Myocyte (in vitro differentiated cells): ENCODE measurements around the gene MCRIP2. TPM values are rescaled to one million over a fixed set of nuclear protein-coding genes. Genes with fewer than 3 reads are reported as not detected.
"Not testable (repeated sequence)": the region's sequence is repeated elsewhere in the genome, so short reads cannot be mapped to it uniquely, and the experiment has no call there.

Source experiments
- DNase-seq: peaks from one replicate; pipeline ENCODE4 v3.0.0-alpha.2; 2012; ENCODE audit warnings: low read depth
- total RNA-seq: library from RNA; depleted of rRNA; stranded (reverse); fragments of >200 nt; gene quantifications from 2 replicates; pipeline ENCODE4 v1.2.3, GENCODE V29; 2014

Gene MCRIP2
- total RNA-seq, 1 donor from 2014 or later = 61.2 TPM

DNA sequence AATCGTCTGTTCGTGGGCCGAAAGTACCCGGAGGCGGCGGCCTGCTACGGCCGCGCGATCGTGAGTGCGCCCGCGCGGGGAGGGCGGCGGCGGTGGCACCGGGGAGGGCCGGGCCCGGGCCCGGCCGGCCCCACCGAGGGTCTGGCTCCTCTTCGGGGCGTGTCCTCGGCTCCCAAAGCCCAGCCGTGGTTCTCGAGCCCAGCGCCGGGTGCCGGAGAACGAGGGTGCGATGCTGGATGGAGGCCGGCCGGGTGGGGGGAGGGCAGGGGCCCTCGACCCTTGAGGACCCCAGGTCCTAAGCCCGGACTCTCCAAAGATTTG lies 39.0 kb downstream of the MCRIP2 start:
- no peak for DNase-seq

DNA sequence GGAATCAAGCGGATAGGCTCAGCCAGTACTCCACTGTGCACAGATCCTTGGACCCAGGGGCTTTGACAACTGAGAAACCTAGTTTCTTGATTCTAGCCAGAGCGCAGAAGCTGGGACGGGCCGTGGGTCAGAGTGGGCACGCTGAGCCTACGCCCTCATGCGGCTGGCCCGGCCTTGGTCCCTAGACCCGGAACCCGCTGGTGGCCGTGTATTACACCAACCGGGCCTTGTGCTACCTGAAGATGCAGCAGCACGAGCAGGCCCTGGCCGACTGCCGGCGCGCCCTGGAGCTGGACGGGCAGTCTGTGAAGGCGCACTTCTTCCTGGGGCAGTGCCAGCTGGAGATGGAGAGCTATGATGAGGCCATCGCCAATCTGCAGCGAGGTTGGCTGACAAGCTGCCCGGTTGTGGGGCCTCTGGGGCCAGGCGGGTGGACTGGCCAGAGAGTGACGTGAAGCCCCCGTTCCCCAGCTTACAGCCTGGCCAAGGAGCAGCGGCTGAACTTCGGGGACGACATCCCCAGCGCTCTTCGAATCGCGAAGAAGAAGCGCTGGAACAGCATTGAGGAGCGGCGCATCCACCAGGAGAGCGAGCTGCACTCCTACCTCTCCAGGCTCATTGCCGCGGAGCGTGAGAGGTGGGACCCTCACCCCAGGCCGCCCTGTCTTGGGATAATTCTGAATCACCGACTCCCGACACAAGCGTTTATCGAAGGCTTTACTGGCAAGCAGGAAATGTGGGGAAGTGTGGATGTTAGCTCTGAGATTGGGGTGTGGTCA lies 39.5 kb downstream of the MCRIP2 start:
- no peak for DNase-seq

DNA sequence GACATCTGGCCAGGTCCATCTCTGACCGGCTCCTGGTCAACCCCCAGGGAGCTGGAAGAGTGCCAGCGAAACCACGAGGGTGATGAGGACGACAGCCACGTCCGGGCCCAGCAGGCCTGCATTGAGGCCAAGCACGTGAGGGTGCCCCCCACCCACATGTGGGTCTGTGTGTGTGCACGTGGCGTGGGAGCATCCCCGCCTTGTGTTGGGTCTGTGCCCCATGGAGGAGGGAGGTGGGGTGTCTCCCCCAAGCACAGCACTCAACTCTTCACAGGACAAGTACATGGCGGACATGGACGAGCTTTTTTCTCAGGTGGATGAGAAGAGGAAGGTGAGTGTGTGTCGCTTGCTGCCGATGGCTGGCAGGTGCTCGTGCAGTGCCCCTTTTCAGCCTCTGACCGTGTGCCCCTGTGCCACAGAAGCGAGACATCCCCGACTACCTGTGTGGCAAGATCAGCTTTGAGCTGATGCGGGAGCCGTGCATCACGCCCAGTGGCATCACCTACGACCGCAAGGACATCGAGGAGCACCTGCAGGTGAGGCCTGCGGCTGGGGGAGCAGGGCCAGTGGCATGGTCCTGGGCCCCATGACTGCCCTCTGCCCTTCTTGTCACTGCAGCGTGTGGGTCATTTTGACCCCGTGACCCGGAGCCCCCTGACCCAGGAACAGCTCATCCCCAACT lies 40.3 kb downstream of the MCRIP2 start:
- DNase-seq = peak; percentile 34

DNA sequence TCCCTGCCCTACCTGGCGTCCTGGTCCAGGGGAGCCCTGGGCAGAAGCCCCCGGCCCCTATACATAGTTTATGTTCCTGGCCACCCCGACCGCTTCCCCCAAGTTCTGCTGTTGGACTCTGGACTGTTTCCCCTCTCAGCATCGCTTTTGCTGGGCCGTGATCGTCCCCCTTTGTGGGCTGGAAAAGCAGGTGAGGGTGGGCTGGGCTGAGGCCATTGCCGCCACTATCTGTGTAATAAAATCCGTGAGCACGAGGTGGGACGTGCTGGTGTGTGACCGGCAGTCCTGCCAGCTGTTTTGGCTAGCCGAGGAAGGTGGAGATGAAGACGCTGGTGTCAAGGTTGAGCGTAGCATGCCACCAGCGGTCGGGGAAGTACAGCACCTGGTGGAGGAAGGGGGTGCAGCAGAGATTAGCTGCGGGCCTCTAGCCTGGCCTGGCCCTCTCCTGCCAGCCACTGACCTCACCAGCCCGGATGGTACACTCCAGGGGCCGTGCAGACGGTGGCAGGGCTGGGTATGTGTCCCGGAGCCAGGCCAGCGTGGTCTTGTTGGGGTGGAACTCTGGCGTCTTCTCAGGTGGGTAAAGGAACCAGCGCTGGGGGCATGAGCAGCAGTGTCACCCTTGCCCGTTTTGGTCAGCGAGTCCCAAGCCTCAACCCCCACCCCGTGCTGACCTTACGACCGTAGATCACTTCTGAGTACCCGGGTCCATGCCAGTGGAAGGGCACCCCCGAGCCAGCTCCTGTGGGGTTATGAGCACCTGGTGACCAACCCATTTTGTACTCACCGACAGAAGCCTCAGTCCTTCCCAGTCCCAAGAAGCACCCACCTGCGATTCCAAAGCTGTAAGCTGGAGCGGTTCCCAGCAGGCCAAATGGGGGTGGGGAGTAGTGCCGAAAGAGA lies 41.1 kb downstream of the MCRIP2 start:
- no peak for DNase-seq

DNA sequence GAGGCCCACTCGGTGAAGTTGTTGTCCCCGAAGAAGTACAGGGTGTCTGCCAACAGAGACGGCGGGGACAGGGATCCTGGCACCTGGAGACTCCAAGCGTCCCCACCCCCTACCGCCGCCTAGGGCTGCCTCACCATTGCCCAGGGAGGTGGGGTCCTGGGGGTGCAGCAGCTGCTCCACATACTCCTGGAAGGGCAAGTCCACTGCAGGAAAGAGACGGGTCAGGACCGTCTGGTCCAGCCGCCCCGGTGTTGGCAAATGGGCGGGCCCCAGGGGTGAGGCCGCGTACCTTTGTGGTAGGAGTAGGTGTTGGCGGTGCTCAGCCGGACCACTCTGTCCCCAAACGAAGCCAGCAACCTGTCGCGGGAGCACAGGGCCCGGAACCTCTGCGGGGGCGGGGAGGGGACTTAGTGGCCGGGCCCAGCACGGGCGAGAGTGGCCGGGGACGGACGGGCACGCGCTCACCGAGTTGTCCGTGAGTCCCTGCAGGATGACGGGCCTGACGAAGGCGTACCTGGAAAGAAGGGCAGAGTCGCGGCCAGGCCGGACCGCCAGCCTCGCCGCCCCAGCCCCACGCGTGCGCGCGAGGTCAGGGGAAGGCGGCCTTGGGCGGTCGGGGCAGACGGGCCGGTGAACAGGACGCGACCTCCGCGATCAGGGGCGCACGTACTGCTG lies 41.9 kb downstream of the MCRIP2 start:
- no peak for DNase-seq

DNA sequence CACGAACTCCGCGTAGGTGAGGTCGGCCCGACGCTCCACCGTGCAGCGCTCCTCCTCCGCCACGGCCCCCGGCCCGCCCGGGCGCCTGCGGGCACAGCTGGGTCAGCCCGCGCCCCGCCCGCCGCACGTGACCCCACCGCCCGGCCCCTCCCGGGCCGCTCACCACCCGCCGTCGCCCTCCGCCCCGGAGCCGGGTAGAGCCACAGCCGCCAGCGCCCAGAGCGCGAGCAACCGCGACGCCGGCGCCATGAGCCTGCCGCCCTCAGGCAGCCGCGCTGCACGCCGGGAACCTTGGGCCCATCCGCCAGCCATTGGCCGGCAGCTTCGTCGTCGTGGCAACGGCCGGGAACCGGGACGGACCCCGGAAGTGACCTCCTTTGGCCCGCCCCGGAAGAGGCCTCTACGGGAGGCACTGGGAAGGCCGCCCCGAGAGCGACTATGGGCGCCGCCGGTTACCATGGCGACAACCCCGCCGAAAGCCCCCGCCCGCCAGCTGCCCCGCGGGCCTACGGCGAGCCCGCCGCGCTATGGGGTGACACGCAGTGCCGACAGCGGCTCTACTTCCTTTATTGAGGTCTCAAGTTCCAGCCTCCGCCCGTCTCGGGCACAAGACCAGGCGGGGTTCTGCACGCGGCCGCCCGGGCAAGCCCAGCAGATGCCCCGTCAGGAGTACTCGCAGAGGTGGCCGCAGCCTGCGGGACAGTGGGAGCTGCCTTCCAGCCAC lies 42.6 kb downstream of the MCRIP2 start, which contains the start of gene JMJD8:
TSS of gene JMJD8 (minus strand) at position 264 of the 724 bp plus-strand sequence. CDS start at position 249, 15 bp downstream.
- DNase-seq = peak; percentile 96

DNA sequence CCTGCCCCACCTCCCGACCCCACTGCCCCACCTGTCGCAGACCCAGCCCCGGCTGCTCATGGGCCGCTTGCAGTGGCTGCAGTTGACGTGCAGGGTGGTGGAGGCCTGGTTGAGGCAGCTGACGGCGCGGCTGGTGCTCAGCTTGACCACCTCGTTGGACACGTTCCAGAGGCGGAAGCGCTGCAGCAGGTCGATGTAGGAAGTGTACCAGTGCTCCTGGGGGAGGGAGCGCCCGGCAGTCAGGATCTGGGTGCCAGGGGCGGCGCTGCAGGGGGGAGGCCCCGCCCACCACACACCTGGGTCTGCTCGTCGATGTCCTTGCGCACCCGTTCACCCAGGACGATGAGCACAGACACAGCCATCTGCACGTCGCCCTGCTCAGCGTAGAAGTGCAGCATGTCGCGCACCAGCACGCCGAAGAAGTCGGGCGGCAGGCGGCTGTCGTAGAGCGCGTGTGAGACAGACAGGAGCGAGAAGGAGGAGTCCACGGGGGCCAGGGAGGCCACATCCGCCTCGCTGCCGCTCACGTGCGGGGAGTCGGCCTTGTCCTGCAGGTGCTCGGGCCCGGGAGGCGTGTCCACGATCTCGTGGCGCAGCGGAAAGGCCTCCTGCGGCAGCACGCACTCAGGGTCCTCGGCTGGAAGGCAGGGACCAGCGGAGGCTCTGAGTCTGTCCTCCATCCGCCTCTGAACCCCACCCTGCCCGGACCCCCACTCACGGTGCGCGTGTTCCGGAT lies 43.5 kb downstream of the MCRIP2 start:
- DNase-seq = no peak

DNA sequence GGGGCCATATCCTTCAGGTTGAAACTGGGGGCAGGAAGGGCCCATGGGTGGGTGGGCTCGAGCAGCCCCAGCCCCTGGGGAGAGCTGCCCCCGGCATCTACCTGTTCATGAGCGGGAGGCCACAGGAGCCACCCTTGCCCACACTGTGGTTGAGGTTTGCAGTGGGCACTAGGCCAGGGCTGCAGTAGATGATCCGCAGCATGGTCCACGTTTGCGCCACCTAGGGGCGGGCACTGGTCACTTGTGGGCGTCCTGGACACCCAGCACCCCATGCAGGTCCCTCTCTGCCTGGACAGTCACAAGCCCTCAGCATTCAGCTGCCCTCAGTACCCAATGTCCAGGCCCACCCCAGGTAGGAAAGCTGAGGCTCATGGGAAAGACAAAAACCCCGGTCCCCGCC lies 44.3 kb downstream of the MCRIP2 start:
- peak; percentile 49 for DNase-seq

DNA sequence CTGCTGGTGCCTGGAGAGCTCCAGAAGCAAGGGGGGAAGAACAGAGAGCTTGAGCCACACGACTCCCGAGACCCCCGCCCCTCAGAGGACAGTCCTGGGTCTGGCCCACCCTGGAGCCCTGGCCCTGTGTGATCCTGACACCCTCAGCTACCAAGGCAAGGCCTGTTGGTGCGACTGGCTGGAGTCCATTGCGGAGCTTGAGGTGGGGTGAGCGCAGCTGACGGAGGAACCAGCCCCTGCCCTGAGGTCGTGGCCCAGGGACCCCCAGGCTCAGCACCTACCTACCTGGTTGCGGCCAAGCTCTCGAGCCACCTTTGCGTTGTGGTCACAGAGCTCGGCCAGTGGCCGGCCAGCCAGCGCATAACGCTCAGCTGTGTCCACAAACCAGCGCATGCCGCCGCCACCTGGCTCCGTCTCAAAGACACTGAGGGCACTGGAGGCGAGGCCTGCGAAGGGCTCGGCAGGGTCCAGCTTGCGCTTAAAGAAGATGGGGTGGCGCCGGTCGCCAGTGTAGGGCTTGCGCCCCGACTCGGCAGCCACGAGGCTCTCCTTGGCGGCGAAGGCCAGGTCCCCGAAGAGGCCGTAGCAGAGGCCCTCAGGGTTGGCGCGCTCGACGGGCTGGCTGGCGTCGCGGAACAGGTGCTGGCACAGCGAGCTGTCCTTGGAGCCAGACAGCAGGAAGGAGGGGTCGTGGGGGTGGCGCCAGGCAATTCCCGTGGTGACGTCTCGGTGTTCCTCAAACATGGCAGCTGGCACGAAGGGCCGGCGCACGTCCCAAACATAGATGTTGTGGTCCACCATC lies 45.0 kb downstream of the MCRIP2 start:
- no peak for DNase-seq

DNA sequence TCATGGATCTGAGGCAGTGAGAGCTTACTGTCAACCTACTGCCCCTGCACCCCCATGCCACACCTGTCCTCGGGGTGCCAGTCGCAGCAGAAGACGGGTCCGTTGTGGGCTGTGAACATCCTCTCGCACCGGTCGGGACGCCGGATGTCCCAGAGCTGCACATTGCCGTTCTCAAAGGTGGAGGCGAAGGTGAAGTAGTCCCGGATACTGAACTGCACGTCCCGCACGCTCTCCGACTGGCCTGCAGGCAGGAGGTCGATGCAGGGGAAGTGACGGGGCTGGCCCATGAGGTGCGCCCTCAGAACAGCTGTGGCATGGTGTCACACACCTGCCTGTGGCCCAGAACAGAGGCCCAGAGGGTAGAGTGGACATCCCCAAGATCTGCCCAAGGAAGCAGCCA lies 45.9 kb downstream of the MCRIP2 start:
- no peak for DNase-seq

DNA sequence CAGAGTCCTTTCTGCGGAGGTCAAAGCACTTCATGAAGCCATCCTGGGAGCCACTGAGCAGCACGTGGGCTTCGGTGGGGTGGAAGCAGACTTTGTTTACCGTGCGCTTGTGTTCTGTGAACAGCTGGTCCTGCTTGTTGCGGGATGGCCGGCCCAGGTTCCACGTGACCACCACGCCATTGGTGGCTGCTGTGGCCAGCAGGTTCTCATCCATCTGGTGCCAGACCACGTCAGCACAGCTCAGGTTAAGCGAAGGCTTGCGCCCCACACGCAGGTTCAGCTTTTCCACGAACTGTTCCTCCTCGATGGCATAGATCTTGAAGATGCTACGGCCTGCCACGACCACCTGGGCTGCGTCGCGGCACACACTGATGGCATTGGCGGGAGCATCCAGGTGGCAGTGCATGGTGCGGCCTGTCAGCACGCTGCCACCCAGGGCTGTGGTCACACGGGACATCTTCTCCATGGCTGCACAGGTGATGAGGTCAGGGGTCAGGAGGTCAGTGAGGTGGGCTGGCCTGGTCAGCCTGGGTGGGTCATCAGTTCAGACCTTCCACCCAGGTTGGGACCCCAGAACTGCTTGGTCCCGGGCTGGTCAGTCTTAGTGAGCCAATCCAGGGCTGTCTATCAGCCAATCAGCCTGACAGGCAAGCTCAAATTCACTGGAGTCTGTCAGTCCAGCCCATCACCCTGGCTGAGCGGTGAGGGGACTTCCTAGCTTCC lies 47.7 kb downstream of the MCRIP2 start:
- no peak for DNase-seq

DNA sequence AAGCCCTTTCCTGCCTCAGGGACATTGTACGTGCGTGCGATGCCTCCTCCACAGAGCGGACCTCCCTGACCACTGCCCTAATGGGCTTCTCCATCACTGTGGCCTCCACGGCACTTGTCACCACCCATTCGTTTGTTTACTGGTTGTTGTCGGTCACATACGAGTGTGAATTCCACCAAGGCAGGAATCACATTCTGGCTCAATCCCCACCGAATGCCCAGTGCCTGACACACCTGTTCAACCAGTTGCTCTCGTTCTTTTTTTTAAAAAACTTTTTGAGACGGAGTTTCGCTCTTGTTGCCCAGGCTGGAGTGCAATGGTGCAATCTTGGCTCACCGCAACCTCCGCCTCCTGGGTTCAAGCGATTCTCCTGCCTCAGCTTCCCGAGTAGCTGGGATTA lies 49.6 kb downstream of the MCRIP2 start:
- not testable (repeated sequence) for DNase-seq

DNA sequence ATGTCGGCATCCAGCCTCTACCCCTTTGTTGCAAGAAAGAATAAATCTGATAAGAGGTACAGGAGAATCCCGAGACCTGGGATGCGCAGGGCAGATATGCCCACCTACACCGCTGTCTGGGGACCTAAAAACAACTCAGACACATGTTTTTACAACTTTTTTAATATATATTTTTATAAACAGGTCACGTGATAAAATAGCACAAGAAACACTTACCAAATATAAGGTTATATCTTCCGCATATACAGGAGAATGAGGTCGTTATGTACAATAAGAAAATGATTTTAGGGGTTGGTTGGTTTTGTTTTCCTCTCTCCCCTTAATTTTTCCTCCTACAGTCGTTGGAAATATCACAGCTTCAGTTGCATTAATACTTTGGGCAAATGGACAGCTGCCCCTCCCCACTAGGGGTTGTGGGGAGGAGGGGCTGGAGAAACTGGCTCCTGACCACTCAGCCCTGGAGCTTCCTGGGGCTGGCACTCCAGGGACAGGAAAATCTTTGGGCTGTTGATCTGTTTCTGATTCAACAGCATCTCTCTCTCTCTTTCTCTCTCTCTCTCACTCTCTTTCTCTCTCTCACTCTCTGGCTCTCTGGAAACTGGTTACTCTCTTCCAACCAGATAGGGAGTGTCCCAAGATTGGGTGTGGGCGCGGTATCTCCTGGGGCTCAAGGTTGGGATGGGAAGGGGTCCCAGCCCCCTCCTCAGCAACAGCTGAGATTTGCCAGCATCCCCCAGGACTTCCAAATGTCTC lies 50.9 kb downstream of the MCRIP2 start:
- no peak for DNase-seq

DNA sequence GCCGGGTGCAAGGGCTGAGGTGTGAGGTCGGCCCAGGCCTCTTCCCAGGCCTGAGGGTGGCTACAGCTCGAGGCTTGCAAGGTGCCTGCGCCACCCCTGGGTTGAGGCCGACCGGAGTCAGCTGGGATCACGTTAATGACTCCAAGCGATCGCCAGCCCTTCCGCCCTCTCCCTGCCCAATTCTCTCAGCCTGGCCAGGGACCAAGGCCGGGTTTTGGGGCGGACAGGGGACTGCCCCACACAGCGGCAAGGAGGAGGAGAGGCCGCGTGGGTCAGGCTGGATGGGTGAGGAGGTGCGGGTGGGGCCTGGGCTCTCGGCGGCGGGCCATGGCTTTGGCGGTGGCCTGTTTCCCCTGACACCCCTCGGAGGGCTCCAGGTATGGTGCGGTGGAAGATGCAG lies 51.7 kb downstream of the MCRIP2 start:
- no peak for DNase-seq

DNA sequence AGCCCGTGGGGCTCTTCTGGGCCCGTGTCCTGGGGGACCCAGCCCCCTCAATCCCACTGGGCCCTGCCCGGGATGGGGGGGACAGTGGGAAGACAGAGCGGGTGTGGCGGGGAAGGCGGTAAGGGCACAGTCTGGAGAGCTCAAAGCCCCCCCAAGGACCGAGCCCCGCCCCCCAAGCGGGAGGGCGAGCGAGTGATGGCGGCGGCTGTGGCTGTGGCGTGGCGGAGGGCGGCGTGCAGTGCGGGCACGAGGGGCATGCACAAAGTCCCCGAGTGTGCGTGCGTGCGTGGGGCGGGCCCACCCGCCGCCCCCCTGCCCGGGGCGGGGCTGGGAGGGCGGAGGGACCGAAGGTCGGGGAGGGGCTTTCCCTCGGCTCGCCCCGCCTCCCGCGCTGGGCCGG lies 52.1 kb downstream of the MCRIP2 start:
- DNase-seq = no peak

DNA sequence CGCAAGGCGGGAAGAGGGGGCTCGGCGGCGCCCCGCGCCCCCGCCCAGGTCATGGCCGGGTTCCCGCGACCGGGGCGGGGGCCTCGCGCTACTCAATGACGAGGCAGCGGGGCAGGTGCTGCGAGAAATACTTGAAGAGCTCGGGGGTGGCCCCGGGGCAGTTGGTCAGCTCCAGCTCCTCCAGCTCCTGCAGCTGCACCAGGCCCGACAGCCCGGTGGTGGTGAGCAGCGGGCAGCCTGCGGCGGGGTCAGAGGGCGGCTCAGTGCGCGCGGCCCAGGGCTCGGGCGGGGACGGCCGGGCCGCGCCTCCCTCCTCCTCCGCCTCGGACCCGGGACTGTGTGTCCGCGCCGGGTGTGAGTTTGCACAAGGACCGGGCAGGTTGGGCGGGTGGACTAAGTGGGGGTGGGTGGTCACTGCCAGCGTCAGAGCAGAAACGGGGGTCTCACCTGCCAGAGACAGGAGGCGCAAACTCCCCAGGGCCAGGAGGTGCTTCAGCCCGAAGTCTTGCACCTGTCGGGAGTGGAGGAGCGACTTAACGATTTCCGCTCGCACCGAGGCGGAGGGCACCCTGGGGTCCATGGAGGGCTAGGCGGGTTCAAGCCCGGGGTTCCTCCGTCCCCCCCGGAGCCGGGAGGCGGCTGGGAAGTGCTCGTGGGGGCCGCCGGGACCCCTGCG lies 52.7 kb downstream of the MCRIP2 start:
- no peak for DNase-seq

DNA sequence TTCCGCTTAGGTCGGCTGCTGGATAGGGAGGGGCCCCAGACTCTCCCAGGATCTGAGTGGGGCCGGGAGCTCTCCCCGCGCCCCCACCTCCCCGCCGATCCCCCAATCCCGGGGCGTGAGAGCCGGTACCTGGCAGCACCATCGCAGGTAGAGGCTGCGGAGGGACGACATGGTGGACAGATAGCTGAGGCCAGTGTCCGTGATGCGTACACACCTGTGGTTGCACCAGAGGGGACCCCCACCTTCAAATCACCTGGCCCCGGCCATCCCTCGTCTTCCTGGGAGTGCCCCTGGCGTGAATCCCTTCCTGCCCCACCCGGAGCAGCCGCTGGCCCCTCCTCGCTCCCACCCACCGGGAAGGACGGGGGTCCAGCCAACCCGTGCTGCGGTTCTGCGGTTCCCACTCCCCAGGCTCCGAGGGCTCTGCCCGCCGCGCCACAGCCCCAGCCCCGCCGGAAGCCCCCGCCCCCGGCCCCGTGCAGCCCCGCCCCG lies 53.3 kb downstream of the MCRIP2 start:
- no peak for DNase-seq
